Thymus (tissue), 11 donors: Measurements from ENCODE around the gene NCF4. TPM values are rescaled to one million over a fixed set of nuclear protein-coding genes. Genes with fewer than 3 reads are reported as not detected.

Source experiments
- DNase-seq, 9 donors: peaks; one replicate each; pipeline ENCODE4 v3.0.0-alpha.2; 2013; ENCODE audit warnings: low spot score in 9 of 9, low read depth in 6 of 9, missing footprints in 1 of 9
- H3K27ac ChIP-seq, 2 donors: one replicate each; pipeline ENCODE4 v1.5.1; 2013; ENCODE audit warnings: control low read depth in 1 of 2, low read depth in 1 of 2, low read length in 1 of 2, mild to moderate bottlenecking in 1 of 2, moderate library complexity in 1 of 2
- H3K27me3 ChIP-seq, 2 donors: one replicate each; pipeline ENCODE4 v1.5.1; 2013; ENCODE audit warnings: low read length in 1 of 2; ENCODE audit not compliant: control insufficient read depth in 2 of 2, insufficient read depth in 1 of 2
- H3K36me3 ChIP-seq, 2 donors: one replicate each; pipeline ENCODE4 v1.5.1; 2013; ENCODE audit warnings: low read length in 1 of 2, mild to moderate bottlenecking in 1 of 2, moderate library complexity in 1 of 2; ENCODE audit not compliant: control insufficient read depth in 2 of 2, insufficient read depth in 2 of 2
- H3K4me1 ChIP-seq, 2 donors: one replicate each; pipeline ENCODE4 v1.5.1; 2013; ENCODE audit warnings: low read length in 2 of 2; ENCODE audit not compliant: control insufficient read depth in 2 of 2, insufficient read depth in 2 of 2
- H3K4me3 ChIP-seq, 2 donors: one replicate each; pipeline ENCODE4 v1.5.1; 2013; ENCODE audit warnings: low read length in 2 of 2, control low read depth in 1 of 2, mild to moderate bottlenecking in 1 of 2
- H3K9me3 ChIP-seq, 2 donors: one replicate each; pipeline ENCODE4 v1.5.1; 2013; ENCODE audit warnings: low read length in 1 of 2, mild to moderate bottlenecking in 1 of 2; ENCODE audit not compliant: control insufficient read depth in 2 of 2, insufficient read depth in 1 of 2
- WGBS: extraction: QIAGEN DNeasy Blood & Tissue Kit; methylation state at CpG from one replicate; pipeline ENCODE4 v1.1.7; 2013; 5-methylcytosine and 5-hydroxymethylcytosine counted together
- polyA plus RNA-seq: library from polyadenylated mRNA; stranded (reverse); fragments of 200-250 nt; gene quantifications from one replicate; pipeline ENCODE4 v1.2.3, GENCODE V29; 2013
- total RNA-seq: library from RNA; stranded (reverse); fragments of 120-200 nt; gene quantifications from one replicate; pipeline ENCODE4 v1.2.4, GENCODE V29; 2013
- donor health status: healthy.

The NCF4 gene
- total and polyA plus RNA-seq, 2 donors, result 17.6 to 24.0 TPM

DNA sequence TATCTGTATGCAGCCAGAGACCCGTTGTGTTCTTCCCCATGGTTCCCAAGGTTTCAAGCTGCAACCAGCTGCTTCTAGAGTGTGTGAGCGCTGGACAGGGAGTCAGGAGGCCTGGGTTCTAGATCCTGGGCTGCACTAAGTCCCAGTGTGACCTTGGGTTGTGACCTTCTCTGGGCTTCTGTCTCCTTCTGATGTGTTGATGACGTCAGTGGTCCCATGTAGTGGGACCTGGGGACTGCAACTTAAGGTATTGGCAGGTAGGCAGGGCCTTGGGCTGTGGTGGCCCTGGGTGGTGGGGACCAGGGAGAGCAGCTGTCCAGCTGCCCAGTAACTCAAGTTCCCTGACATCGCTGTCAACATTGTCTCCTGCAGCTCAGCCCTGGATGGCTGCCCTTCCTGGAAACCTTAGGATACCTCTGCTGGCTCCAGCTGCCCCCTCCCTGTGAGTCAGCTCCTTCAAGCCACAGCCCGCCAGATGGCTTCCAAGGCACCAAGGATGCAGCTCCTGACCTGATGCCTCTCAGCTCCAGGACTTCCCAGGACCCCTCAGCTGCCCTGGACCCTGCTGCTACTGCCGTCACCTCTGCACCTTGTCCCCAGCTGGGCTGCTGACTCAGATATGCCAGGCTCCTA lies 42.7 kb upstream of the NCF4 start:
- WGBS, result 92% methylated on average over 6 of the region's 6 CpGs
- H3K4me3 ChIP-seq, result no peak overlapping the region
- H3K36me3 ChIP-seq, result no peaks in the 10 kb centered on the region
- no peak overlapping the region for H3K27ac ChIP-seq
- no peak for DNase-seq
- H3K9me3 ChIP-seq, result peaks cover 0 to 3% of the 10 kb centered on the region in 2 donors
- no peaks in the 10 kb centered on the region for H3K4me1 ChIP-seq
- H3K27me3 ChIP-seq, result peaks cover 42 to 85% of the 10 kb centered on the region in 2 donors

DNA sequence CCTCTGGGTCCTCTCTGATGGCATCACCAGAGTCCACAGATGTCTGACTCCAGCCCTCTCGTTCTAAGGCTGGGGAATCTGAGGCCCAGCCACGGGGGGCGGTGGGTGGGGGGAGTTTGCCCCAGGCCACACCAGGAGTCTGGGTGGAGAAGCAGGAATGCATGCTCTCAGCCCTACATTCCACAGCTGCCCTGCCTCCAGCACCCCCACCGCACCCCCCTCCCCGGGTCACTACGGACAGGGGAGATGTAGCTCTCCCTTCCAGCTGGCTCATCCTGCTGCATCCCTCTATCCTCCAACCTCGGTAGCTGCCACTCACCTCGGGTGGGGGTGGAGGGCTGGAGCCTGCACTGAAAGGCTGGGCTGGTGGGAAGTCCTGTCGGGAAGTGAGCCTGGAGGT lies 41.7 kb upstream of the NCF4 start:
- Histone ChIP-seq H3K27me3 (peaks cover 38 to 84% of the 10 kb centered on the region in 2 donors), H3K27ac (no peak overlapping the region), H3K9me3 (peaks cover 0 to 3% of the 10 kb centered on the region in 2 donors), H3K4me1 (no peaks in the 10 kb centered on the region), H3K4me3 (no peak overlapping the region), H3K36me3 (no peaks in the 10 kb centered on the region)
- no peak for DNase-seq
- 60% methylated on average over 9 of the region's 9 CpGs for WGBS

DNA sequence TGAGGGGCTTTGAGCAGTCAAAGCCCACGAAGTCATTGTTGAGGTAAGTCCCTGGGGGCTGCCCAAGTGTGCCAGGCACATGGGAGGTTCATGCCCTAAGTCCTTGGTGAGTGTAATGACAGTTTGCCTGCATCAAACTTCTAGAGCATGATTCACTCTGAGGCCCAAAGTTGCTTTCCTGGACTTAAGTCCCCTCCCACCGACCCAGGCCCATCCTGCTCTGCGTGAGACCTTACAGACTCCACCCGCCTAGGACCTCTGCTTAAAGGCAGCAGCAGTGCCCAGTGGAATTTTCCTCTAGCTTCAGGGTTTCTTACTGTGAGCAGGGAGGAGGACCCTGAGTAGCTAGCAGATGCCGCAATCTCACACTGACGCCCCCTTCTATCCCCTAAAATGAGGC lies 38.2 kb upstream of the NCF4 start:
- no peak for DNase-seq
- Histone ChIP-seq H3K27ac (no peak overlapping the region), H3K9me3 (peaks cover 0 to 3% of the 10 kb centered on the region in 2 donors), H3K36me3 (no peaks in the 10 kb centered on the region), H3K4me3 (no peak overlapping the region), H3K27me3 (peaks cover 14 to 53% of the 10 kb centered on the region in 2 donors), H3K4me1 (no peaks in the 10 kb centered on the region)
- 89% methylated on average over 6 of the region's 6 CpGs for WGBS

DNA sequence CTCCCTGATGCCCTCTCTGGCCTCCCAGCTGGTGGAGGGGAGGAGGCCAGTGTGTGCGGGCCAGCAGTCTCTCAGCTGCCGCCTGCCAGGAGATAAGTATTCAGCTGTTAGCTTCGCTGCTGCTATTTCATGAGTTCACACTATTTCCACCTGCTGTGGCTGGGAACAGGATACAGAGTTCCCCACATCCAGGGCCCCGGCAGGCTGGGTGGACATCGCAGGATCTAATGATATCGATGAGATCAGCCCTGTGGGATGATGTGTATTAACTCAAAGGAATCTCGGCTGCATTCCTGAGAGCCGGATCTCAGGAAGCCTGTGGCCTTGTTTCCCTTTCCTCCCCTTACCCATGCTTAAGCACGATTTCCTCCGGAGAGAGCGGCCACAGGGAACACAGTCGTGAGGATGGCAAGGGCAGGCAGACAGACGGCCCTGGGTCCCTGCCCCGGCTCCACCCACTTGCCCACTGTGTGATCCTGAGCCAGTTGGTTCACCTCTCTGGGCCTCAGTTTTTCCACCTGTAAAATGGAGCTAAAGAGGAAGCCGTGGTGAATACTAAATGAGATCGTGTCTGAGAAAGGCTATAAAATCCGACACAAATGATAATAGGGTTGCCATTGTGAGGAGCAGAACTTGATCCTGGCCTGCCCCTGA lies 37.5 kb upstream of the NCF4 start:
- 74% methylated on average over 17 of the region's 17 CpGs for WGBS
- H3K36me3 ChIP-seq, result no peaks in the 10 kb centered on the region
- DNase-seq, result no peak
- peaks cover 0 to 3% of the 10 kb centered on the region in 2 donors for H3K9me3 ChIP-seq
- no peaks in the 10 kb centered on the region for H3K4me1 ChIP-seq
- peaks cover 6 to 45% of the 10 kb centered on the region in 2 donors for H3K27me3 ChIP-seq
- H3K27ac ChIP-seq, result no peak overlapping the region
- H3K4me3 ChIP-seq, result no peak overlapping the region

DNA sequence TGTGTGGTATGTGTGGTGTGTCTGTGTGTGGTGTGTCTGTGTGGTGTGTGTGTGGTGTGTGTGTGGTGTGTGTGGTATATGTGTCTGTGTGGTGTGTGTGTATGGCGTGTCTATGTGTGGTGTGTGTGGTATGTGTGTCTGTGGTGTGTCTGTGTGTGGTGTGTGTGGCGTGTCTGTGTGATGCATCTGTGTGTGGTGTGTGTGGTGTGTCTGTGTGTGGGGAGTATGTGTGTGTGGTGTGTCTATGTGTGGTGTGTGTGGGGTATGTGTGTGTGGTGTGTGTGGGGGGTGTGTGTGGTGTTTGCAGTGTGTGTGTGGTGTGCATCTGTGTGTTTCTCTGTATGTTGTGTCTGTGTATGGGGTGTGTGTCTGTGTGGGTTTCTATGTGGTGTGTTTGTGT lies 36.2 kb upstream of the NCF4 start:
- Histone ChIP-seq H3K4me1 (no peaks in the 10 kb centered on the region), H3K27me3 (peaks cover 0 to 36% of the 10 kb centered on the region in 2 donors), H3K27ac (no peak overlapping the region), H3K4me3 (no peak overlapping the region), H3K9me3 (no peaks in the 10 kb centered on the region), H3K36me3 (no peaks in the 10 kb centered on the region)
- WGBS, result 99% methylated on average over 2 of the region's 2 CpGs
- no peak for DNase-seq

DNA sequence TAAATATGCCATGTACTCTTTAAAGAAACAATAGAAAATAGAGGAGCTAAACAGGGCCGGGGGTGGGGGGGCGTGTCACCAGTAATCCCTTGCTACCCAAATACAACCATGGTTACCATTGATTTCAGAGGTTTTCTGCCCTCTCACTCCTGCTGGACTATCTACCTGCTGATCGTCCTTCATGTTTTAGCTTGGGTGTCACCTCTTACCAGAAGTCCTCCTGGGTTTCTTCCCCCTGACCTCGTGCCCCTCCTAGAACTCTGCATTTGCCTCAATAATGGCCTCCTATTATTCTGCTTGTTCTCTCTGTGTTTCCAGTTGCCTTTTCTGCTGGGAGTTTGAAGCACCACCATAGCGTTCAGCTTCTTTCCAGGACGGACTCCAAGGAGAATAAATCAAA lies 34.5 kb upstream of the NCF4 start:
- DNase-seq, result no peak
- H3K27me3 ChIP-seq, result peaks cover 0 to 29% of the 10 kb centered on the region in 2 donors
- no peak overlapping the region for H3K27ac ChIP-seq
- H3K9me3 ChIP-seq, result no peaks in the 10 kb centered on the region
- no peak overlapping the region for H3K4me3 ChIP-seq
- peaks cover 0 to 4% of the 10 kb centered on the region in 2 donors for H3K4me1 ChIP-seq
- WGBS, result 94% methylated on average over 6 of the region's 6 CpGs
- H3K36me3 ChIP-seq, result no peaks in the 10 kb centered on the region

DNA sequence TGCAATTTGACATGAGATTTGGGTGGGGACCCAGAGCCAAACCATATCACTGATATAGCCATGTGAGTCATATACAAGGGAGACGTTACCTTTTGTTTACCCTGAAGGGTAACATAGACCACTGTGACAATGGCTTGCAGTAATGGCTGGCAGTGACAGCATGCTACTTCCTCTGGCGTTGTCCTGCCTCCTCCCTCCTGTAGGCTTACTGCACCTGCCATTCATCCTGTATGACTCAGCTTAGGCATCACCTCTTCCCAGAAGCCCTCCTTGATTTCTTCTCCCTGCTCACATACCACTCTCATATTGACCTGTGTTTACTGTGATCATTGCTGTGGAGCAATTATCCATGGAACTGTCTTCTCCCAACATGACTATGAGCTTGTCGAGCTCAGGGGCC lies 32.0 kb upstream of the NCF4 start:
- no peaks in the 10 kb centered on the region for H3K9me3 ChIP-seq
- WGBS, result 81% methylated on average over 3 of the region's 3 CpGs
- DNase-seq, result no peak
- peaks cover 2 to 16% of the 10 kb centered on the region in 2 donors for H3K27me3 ChIP-seq
- H3K36me3 ChIP-seq, result no peaks in the 10 kb centered on the region
- no peak overlapping the region for H3K4me3 ChIP-seq
- H3K4me1 ChIP-seq, result peaks cover 0 to 5% of the 10 kb centered on the region in 2 donors
- H3K27ac ChIP-seq, result no peak overlapping the region

DNA sequence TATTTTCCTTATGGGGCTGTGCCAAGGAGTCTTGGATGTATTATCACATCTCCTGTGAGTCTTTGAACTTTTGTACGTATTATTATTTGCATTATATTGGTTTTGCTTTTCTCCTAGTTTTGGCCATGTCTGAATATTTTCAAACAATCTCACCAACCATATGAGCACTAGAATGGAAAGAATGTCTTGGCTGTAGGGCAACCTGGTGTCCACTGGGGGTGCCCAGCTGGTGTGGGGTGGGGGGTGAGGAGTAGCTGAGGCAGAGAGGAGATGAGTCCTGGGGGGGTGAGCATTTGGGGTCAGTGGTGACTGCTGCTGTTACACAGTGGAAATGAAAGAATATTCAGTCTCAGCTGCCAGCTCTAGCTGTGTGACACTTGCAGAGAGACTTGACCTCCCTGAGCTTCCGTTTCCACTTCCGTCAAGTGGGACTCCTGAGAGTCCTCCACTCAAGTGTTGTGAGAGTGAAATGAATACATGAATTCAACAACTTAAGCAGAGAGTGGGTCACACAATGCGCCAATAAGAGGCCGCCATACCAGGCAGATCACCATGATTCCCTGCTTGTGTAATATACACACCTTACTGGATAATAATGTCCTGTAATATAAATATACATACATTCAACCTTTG lies 31.3 kb upstream of the NCF4 start:
- Histone ChIP-seq H3K9me3 (no peaks in the 10 kb centered on the region), H3K4me1 (peaks cover 0 to 5% of the 10 kb centered on the region in 2 donors), H3K27me3 (peaks cover 2 to 12% of the 10 kb centered on the region in 2 donors), H3K27ac (no peak overlapping the region), H3K36me3 (no peaks in the 10 kb centered on the region), H3K4me3 (no peak overlapping the region)
- 93% methylated on average over 5 of the region's 5 CpGs for whole genome bisulfite sequencing
- DNase-seq, result no peak

DNA sequence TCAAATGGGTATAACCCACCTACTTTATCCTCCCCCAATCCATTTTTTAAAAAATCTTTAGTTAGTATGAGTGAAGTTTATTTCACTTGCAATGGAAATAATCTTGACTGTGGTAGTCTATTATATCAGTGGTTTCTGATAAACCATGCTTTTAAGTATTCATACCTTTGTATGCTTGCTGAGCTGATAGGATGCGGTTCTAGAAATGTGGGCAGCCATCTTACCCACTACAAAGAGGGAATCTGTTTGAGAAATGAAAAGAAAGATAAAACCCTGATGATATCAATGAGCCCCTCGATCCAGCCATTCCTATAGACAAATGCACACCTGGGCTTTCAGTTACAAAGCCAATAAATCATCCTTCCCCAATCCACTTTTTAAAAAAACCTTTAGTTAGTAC lies 30.2 kb upstream of the NCF4 start:
- no peaks in the 10 kb centered on the region for H3K36me3 ChIP-seq
- peaks cover 0 to 5% of the 10 kb centered on the region in 2 donors for H3K4me1 ChIP-seq
- H3K4me3 ChIP-seq, result no peak overlapping the region
- no peak overlapping the region for H3K27ac ChIP-seq
- DNase-seq, result peak in 2 of 9 donors; percentile 11 to 43
- no peaks in the 10 kb centered on the region for H3K9me3 ChIP-seq
- WGBS, result 10% methylated on average over 2 of the region's 2 CpGs
- H3K27me3 ChIP-seq, result peaks cover 4 to 17% of the 10 kb centered on the region in 2 donors
